Measurements from ENCODE around the gene BSG.

- TF ChIP-seq KDM1A (IDR thresholded peaks at IDR 0.05; ENCODE audit: low read depth) (no peak), MAFK (IDR thresholded peaks at IDR 0.05; ENCODE audit: partially characterized antibody) (no peak), CHD4 (IDR thresholded peaks at IDR 0.05; ENCODE audit: borderline replicate concordance) (no peak), CTCF (IDR thresholded peaks at IDR 0.05) (no peak), SREBF2 (IDR thresholded peaks at IDR 0.05) (no peak)
Observed at GRCh38 chr19:585551-586110, 13.2 kb downstream of the BSG start.

Data from A549 (cell line).